ENCODE measurements around the gene EVI2B.

- TF ChIP-seq POLR2A (IDR thresholded peaks at IDR 0.05; ENCODE audit: borderline replicate concordance, extremely low read depth, insufficient read depth, insufficient read length): no peak
- TF ChIP-seq, protein P1, sequence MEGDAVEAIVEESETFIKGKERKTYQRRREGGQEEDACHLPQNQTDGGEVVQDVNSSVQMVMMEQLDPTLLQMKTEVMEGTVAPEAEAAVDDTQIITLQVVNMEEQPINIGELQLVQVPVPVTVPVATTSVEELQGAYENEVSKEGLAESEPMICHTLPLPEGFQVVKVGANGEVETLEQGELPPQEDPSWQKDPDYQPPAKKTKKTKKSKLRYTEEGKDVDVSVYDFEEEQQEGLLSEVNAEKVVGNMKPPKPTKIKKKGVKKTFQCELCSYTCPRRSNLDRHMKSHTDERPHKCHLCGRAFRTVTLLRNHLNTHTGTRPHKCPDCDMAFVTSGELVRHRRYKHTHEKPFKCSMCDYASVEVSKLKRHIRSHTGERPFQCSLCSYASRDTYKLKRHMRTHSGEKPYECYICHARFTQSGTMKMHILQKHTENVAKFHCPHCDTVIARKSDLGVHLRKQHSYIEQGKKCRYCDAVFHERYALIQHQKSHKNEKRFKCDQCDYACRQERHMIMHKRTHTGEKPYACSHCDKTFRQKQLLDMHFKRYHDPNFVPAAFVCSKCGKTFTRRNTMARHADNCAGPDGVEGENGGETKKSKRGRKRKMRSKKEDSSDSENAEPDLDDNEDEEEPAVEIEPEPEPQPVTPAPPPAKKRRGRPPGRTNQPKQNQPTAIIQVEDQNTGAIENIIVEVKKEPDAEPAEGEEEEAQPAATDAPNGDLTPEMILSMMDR (IDR thresholded peaks at IDR 0.05 in 2 of 3, conservative IDR thresholded peaks at IDR 0.05 in 1 of 3; ENCODE audit: borderline replicate concordance in 1 of 3, insufficient read depth in 1 of 3, low read depth in 2 of 3, low read length in 2 of 3): no peak
- TF ChIP-seq EZH2phosphoT487 (IDR thresholded peaks at IDR 0.05; ENCODE audit: borderline replicate concordance): no peak
- no peak for TF ChIP-seq TCF7L2 (IDR thresholded peaks at IDR 0.05; ENCODE audit: borderline replicate concordance, extremely low read depth, insufficient read depth, insufficient read length)
- no peak for TF ChIP-seq POLR2AphosphoS5 (IDR thresholded peaks at IDR 0.05; ENCODE audit: low read depth, low read length)
- no peak for TF ChIP-seq ZFX (IDR thresholded peaks at IDR 0.05)
Measured at GRCh38 chr17:31273516-31273915, 40.3 kb downstream of the EVI2B start.
